Mucosa of stomach (tissue), 1 donor: ENCODE data around the gene CH25H.
"Not testable (repeated sequence)": the region's sequence is repeated elsewhere in the genome, so short reads cannot be mapped to it uniquely, and the experiment has no call there.

Source experiments
- H3K27me3 ChIP-seq: one replicate; pipeline ENCODE4 v1.7.0; 2013; ENCODE audit warnings: mild to moderate bottlenecking, low read length; ENCODE audit not compliant: control insufficient read depth, insufficient read depth
- H3K36me3 ChIP-seq: one replicate; pipeline ENCODE4 v1.7.0; 2013; ENCODE audit warnings: low read length; ENCODE audit not compliant: control insufficient read depth, insufficient read depth
- H3K4me1 ChIP-seq: one replicate; pipeline ENCODE4 v1.7.0; 2013; ENCODE audit warnings: mild to moderate bottlenecking, low read length; ENCODE audit not compliant: control insufficient read depth, insufficient read depth
- H3K4me3 ChIP-seq: one replicate; pipeline ENCODE4 v1.7.0; 2013; ENCODE audit warnings: low read length
- H3K9ac ChIP-seq: one replicate; pipeline ENCODE4 v1.7.0; 2013; ENCODE audit warnings: mild to moderate bottlenecking, low read length, moderate library complexity
- H3K9me3 ChIP-seq: one replicate; pipeline ENCODE4 v1.7.0; 2013; ENCODE audit warnings: mild to moderate bottlenecking, low read length, moderate library complexity; ENCODE audit not compliant: control insufficient read depth
- donor health status: Pancreatic carcinoma.

The CH25H gene, protein sequence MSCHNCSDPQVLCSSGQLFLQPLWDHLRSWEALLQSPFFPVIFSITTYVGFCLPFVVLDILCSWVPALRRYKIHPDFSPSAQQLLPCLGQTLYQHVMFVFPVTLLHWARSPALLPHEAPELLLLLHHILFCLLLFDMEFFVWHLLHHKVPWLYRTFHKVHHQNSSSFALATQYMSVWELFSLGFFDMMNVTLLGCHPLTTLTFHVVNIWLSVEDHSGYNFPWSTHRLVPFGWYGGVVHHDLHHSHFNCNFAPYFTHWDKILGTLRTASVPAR

DNA sequence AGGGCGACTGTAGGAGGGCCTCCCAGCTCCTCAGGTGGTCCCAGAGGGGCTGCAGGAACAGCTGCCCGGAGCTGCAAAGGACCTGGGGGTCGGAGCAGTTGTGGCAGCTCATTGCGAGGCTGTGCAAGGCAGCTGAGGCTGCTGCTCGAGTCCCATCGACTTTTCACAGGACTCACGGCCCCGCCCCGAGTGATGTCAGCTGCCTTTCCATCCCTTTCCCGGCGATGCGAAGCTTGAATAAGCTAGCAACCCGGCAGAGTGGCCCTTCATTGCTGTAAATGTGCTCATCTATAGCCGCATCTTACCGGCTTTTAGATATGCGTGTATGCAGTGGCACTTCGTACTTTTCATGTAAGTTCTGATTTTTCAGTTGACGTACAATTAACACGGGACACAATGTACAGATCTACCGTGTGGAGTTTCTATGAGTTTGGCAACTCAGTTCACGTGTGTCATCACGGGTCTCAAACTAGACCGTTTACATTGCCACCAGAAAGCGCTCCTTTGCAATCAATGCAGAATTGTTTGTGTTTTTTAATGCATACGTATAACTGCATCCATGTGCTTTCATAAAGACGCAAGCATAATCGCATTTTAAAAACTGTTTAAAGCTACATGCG is at the start of gene CH25H:
CH25H (minus strand) TSS at position 137 of the 620 bp plus-strand sequence; CDS start at position 112, 25 bp downstream.
- peaks cover 83% of the 10 kb centered on the region for H3K27me3 ChIP-seq

DNA sequence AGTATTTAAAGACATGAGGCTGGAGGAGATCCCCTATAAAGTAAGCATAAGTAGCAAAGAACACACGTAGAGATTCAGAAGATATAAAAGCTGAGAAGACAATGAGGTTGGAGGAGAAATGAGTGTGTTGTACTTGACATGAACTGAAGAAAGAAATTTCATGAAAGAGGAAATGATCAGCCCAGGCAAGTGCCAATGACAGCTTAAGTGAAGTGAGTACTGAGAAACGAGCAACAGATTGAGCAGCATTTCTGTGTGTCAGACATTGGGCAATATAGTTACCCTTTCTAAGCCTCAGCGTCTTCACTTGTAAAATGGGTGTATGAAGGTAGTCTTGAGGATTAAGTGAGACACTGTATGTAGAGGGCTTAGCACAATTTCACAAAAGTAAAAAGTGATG is 49.2 kb upstream of the CH25H start:
- Histone ChIP-seq H3K4me3 (no peak overlapping the region), H3K9ac (no peak overlapping the region), H3K27me3 (no peaks in the 10 kb centered on the region), H3K9me3 (no peaks in the 10 kb centered on the region), H3K4me1 (peaks cover 4% of the 10 kb centered on the region), H3K36me3 (no peaks in the 10 kb centered on the region)

More for the DNA sequence above, at the start of gene CH25H:
- H3K4me1 ChIP-seq: peaks cover 21% of the 10 kb centered on the region
- peak within 1 kb of the TSS; percentile 6 for H3K9ac ChIP-seq
- no peaks in the 10 kb centered on the region for H3K36me3 ChIP-seq
- H3K4me3 ChIP-seq: peak within 1 kb of the TSS; percentile 18
- no peaks in the 10 kb centered on the region for H3K9me3 ChIP-seq

DNA sequence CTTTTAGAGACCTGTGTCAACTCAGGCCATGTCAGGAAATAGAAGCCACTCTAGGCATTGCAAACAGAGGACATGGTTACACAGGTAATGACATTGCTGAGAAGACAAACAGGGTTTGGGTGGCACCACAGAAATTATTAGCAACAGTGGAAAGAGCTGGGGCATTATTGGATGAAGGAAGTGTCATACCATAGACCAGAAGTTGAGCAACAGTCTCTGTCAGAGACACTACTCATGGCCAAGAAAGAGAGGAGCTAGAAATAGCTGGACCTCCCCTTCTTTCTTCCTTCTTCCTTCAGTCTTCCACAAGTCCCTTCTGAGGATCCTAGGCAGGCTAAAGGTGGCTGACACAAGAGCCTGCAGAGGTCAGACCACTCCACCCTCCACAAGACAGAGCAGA is 48.7 kb upstream of the CH25H start:
- Histone ChIP-seq H3K27me3 (no peaks in the 10 kb centered on the region), H3K36me3 (no peaks in the 10 kb centered on the region), H3K4me3 (no peak overlapping the region), H3K9ac (no peak overlapping the region), H3K4me1 (peaks cover 9% of the 10 kb centered on the region), H3K9me3 (no peaks in the 10 kb centered on the region)

DNA sequence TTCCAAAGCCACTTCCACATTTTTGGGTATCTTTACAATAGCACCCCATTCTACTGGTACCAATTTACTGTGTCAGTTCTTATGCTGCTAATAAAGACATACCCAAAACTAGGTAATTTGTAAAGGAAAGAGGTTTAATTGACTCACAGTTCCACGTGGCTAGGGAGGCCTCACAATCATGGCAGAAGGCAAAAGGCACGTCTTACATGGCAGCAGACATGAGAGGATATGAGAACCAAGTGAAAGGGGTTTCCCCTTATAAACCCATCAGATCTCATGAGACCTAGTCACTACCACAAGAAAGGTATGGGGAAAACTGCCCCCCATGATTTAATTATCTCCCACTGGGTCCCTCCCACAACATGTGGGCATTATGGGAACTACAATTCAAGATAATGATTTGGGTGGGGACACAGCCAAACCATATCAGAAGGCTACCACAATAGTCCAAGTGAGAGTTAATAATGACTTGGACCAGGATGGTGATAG is 48.0 kb upstream of the CH25H start:
- not testable (repeated sequence) for H3K36me3 ChIP-seq, H3K4me3 ChIP-seq, H3K9me3 ChIP-seq, H3K4me1 ChIP-seq, H3K9ac ChIP-seq, H3K27me3 ChIP-seq

DNA sequence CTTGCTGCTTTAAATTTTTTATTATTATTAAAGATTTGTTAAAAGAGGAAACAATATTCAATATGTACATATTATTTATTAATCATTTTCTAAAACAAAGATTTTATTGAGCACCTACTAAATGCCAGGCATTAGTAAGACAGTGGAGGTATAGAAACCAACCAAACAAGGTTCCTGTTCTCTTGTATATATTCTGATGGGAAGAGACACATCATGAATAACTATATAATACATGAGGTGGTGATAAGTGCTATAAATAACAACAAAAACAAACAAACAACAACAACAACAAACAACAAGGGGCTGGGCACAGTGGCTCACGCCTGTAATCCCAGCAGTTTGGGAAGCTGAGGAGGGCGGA is 45.1 kb upstream of the CH25H start:
- Histone ChIP-seq H3K4me3 (no peak overlapping the region), H3K27me3 (no peaks in the 10 kb centered on the region), H3K9me3 (no peaks in the 10 kb centered on the region), H3K36me3 (no peaks in the 10 kb centered on the region), H3K9ac (no peak overlapping the region), H3K4me1 (peaks cover 9% of the 10 kb centered on the region)

DNA sequence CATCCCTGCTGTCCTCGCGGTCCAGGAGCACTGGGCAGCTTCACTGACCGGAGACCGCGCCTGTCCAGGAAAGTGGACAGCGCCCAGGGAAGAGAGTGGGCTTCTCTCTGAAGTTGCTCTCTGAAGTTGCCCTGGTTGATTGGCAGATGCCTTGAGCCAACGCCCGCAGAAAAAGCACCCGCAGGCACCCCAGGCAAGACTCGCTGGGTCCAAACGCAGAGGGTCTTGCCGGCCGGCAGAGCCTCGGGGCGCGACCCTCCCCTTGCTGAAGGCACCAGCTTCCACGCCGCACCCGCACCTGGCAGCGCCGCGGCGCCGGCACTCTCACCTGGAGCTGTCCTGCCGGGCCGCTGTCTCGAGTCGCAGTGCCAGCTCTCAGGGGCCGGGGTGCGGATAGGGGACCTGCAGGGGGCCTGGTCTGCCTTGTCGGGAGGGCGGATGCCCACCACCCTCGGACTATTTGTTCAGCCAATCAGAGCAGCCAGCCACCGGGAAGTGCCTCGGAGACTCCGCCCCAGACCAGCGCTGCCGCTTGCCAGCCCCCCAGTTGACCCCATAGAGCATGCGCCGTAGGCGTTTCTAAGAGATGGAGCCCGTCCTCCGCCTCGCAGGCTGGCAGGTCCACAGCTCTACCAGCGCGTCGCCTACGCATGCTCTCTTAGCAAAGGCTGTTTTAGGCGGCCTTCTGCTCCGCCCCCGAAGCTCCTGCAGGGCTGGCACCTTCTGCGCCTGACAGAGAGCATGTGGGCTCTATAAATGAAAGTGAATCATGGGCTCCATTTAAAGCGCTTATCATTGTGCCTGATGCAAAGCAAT is 44.5 kb upstream of the CH25H start, which contains the start of gene LIPA:
LIPA (minus strand) TSS at position 367 of the 816 bp plus-strand sequence. CDS start 4,127 bp downstream, outside the sequence.
- H3K36me3 ChIP-seq: no peaks in the 10 kb centered on the region
- peak within 1 kb of the TSS; percentile 77 for H3K9ac ChIP-seq
- no peaks in the 10 kb centered on the region for H3K9me3 ChIP-seq
- peak within 1 kb of the TSS; percentile 84 for H3K4me3 ChIP-seq
- H3K27me3 ChIP-seq: no peaks in the 10 kb centered on the region
- peaks cover 9% of the 10 kb centered on the region for H3K4me1 ChIP-seq

DNA sequence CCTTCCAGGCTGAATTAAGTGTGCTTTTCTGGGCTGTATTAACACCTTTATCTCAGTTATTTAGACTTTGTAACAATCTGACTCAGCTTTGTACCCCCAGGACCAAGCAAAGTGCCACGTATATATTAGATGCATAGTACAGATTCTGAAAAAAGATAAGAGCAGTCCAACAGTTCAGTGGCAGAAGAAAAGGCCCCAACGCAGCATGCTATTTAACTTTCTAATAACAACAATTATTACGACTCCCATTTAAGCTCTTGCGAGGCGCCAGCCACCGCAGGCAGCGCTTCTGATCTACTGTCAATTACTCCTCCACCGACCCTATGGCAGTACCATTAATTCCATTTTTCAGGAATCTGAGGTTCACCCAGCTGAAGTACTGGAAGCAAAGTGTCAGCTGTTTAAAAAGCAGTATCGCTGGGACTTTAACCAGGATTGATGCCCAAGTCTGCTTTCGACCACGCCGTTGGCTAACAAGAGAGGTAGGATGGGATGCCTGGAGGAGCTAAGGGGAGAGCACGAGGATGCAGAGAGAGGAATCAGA is 43.8 kb upstream of the CH25H start:
- H3K4me1 ChIP-seq: peaks cover 9% of the 10 kb centered on the region
- no peaks in the 10 kb centered on the region for H3K36me3 ChIP-seq
- H3K9me3 ChIP-seq: no peaks in the 10 kb centered on the region
- H3K4me3 ChIP-seq: peak overlapping the region; percentile 84
- no peaks in the 10 kb centered on the region for H3K27me3 ChIP-seq
- peak overlapping the region; percentile 77 for H3K9ac ChIP-seq

DNA sequence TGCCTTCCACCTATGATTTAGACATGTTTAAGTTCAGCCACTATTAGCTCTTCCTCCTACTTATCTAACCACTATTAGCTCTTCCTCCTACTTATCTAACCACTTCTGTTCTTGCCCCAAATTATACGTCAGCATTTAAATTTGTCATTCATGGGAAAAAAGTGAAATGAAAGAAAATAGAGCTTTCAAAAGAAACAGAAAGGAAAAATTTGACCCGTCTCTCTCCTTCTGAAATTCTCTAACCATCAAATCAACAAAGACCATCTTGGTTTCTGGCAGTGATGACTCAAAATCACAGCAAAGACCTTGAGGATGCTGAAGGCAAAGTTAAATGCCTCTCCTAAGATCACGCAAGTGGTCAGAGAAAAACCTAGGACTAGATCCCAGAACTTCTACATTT is 41.9 kb upstream of the CH25H start:
- Histone ChIP-seq H3K4me3 (no peak overlapping the region), H3K4me1 (peaks cover 9% of the 10 kb centered on the region), H3K36me3 (no peaks in the 10 kb centered on the region), H3K27me3 (no peaks in the 10 kb centered on the region), H3K9ac (no peak overlapping the region), H3K9me3 (no peaks in the 10 kb centered on the region)

DNA sequence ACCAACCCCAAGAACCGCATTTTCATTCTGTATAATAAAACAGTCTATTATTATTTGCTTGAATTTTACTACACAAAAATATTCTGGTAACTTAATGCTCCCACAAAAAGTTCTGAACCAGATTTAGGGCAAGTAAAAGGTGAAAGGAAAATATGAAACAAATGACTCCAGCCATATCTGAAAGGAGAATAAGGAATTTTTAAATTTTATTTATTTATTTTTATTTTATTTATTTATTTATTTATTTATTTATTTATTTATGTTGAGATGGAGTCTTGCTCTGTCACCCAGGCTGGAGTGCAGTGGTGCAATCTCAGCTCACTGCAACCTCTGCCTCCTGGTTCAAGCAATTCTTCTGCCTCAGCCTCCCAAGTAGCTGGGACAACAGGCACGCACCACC is 40.5 kb upstream of the CH25H start:
- H3K4me1 ChIP-seq, H3K4me3 ChIP-seq, H3K9me3 ChIP-seq: not testable (repeated sequence)

DNA sequence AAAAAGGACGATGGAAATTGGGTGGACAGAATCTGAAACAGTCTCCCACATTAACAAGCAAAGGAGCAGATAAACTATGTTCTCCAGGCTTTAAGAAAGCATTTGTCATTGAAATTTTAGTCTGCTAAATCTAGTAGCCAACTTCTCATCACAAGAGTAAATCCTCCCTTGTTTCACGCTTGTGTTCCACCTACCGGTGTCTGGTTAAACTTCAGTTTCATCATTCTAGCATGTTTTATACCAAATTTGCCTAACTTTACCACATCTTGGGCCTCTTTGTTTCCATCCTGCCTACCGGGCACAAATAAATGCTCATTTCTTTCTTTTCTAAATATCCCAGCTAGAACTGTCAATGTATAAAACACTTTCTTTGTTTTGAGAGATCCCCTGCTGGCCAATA is 38.7 kb upstream of the CH25H start:
- Histone ChIP-seq H3K9me3 (no peaks in the 10 kb centered on the region), H3K36me3 (no peaks in the 10 kb centered on the region), H3K4me3 (no peak overlapping the region), H3K4me1 (peaks cover 7% of the 10 kb centered on the region), H3K9ac (no peak overlapping the region), H3K27me3 (no peaks in the 10 kb centered on the region)

More for the DNA sequence above, 40.5 kb upstream of the CH25H start:
- not testable (repeated sequence) for H3K27me3 ChIP-seq, H3K36me3 ChIP-seq, H3K9ac ChIP-seq

DNA sequence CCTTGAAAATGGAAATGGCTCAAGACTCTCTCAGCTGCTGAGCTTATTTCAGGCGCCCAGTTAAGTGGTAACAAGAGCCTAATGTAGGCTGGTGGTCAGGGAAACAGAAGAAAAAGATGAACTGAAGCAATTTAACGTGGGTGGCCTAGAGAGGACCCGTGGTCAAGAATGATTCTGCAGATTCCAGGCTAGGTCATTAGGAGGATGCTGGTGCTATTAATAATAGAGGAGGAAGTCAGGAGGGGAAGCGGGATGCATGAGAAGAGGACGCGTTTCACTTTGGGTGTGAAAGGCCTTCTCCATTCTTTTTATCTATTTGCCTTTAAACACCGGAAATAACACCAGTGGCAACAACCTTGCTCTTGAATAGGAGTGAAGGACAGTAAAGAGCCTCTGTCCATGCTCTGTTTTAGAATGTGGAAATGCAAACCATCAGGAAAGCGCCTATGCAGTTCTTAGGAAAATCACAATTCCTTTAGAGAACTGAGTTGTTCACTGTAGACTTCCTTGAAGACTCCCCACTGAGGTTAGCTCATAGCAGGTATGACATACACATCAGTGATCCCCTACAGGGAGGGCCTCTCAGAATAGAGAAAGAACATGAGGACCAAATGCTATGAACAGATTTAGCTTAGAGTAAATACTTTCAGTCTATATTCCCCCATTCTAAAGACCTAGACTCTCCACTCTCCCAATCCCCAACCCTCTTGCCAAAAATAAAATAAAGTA is 35.9 kb upstream of the CH25H start:
- Histone ChIP-seq H3K36me3 (no peaks in the 10 kb centered on the region), H3K4me1 (peaks cover 5% of the 10 kb centered on the region), H3K9ac (no peak overlapping the region), H3K9me3 (no peaks in the 10 kb centered on the region), H3K4me3 (no peak overlapping the region), H3K27me3 (no peaks in the 10 kb centered on the region)
